GM18907 (cell line): ENCODE measurements around the gene RAB39B.
"Not testable (repeated sequence)": the region's sequence is repeated elsewhere in the genome, so short reads cannot be mapped to it uniquely, and the experiment has no call there.

ENCODE experiments used
- ATAC-seq: cut with Tn5 transposase; IDR thresholded peaks from one replicate; pipeline ENCODE4 v1.9.1; 2021; ENCODE audit warnings: mild to moderate bottlenecking, moderate library complexity; ENCODE audit not compliant: unreplicated experiment

Gene RAB39B, protein sequence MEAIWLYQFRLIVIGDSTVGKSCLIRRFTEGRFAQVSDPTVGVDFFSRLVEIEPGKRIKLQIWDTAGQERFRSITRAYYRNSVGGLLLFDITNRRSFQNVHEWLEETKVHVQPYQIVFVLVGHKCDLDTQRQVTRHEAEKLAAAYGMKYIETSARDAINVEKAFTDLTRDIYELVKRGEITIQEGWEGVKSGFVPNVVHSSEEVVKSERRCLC

GRCh38 chrX:155263854-155264628 lies at the start of gene RAB39B:
RAB39B (minus strand) TSS chrX:155264491; CDS start chrX:155264288, 203 bp downstream.
- ATAC-seq, result peak; percentile 93

GRCh38 chrX:155313766-155314165 lies 49.5 kb upstream of the RAB39B start:
- no peak for ATAC-seq

DNA sequence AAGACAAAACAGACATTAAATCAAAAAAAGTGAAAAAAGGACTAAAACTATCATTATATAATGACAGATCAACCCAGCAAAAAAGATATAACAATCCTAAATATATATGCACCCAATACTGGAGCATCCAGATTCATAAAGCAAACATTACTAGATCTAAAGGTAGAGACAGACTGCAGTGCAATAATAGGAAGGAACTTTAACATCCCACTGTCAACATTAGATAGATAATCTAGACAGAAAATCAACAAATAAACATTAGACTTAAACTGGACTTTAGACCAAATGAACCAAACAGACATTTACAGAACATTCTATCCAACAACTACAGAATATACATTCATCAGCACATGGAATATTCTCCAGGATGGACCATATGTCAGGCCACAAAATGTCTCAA lies 29.5 kb upstream of the RAB39B start:
- ATAC-seq, result no peak

DNA sequence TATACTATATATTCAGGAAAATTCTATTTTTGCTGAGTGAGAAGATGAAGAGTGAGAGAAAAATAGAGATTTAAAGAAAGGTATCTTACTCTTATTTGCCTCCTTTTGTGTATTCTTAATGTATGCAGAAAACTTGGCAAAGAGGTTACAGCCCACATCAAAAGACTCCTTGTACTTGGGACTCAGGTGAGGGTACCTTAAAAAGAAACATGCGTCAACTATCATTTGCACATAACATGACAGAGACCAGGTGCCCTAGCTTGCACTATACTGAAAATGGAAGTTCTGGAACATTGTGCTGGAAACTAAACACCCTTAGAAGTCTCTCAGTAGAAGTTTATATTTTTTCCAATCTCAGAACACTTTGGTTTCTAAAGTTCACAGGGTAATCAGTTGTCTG lies 15.6 kb upstream of the RAB39B start:
- no peak for ATAC-seq

DNA sequence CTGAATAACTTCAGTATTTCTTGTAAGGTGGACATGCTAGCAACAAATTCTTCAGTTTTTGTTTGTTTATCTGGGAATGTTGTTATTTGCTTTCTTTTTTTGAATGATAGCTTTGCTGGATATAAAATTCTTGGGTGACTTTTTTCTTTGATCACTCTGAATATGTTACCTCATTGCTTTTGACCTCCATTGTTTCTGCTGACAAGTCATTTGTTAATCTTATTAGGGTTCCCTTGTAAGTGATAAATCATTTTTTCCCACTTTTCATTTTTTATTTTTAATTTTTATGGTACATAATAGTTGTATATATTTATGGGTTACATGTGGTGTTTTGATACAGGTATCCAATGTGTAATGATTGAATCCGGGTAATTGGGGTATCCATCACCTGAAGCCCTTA lies 6.7 kb upstream of the RAB39B start:
- no peak for ATAC-seq

DNA sequence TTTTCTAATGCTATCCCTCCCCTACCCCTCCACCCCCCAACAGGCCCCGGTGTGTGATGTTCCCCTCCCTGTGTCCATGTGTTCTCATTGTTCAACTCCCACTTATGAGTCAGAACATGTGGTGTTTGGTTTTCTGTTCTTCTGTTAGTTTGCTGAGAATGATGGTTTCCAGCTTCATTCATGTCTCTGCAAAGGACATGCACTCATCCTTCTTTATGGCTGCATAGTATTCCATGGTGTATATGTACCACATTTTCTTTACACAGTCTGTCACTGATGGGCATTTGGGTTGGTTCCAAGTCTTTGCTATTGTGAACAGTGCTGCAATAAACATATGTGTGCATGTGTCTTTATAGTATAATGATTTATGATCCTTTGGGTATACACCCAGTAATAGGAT lies 3.7 kb upstream of the RAB39B start:
- ATAC-seq, result not testable (repeated sequence)

GRCh38 chrX:155266439-155266838 lies 2.1 kb upstream of the RAB39B start:
- ATAC-seq, result no peak

DNA sequence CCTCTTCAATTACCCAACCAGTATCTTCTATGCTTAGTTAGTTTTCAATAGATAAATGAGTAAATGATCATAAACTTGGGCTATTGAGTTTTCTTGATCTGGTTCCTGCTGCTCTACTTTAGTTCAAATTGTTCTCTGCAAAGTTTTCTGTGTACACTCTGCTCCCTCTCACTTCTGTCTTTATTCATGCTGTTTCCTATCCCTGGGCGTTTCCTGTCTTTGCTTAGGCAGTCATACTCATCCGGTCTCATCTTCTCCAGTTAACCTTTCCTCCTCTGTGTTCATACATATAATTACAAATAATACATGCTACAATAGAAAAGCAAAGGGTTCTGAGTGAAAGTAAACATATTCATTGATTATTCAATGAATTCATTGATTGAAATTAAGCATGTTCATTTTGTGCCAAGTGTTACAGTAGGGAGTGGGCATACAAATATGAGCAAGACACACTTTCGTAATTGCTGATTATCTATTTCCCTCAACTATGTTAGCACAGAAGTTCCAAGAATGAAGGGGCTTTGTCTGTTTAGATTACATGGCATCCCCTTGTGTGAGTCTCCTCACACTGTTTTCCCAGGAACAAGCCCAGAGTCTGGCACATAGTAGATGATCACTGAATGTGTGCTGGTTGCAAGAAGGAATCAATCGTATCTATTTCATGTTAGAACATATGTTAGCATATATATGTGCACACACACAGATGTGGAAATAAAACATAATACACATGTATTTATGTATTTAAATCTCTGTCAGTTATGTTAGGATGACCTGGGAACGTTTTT lies 1.1 kb downstream of the RAB39B start:
- ATAC-seq, result peak; percentile 7

DNA sequence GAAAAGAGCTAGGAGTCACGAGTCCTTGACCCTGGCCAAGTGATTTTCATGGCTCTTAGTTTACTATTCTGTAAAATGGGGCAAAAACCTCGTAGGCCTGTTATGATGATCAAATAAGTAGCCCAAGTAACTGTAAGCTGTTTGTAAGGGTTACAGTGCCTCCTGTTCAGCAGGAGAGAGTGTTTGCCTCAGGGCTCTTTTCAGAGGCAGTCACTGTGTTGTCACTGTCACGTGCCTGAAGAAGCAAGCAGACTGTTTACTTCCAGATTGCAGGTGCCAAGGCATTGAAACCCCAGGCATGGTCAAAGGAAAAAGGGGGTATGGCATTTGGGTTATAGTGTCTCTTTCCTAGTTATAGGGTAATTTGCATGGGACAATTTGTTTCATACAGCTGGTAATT lies 4.5 kb downstream of the RAB39B start:
- ATAC-seq, result no peak

DNA sequence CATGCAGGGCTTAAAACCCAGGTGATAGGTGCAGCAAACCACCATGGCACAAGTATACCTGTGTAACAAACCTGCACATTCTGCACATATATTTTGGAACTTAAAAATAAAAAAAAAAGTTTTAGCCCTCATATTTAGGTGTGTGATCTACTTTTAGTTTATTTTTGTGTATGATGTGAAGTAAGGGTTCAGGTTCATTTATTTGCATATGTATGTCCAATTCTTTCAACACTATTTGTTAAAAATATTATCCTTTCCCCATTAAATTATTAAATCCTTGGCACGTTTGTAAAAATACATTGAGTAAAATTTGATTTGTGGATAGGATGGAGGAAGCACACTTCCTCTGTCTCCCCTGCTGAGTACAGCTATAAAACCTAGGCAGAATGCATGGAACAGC lies 12.9 kb downstream of the RAB39B start:
- no peak for ATAC-seq

GRCh38 chrX:155247497-155247896 lies 16.8 kb downstream of the RAB39B start:
- no peak for ATAC-seq

GRCh38 chrX:155246748-155247147 lies 17.5 kb downstream of the RAB39B start:
- no peak for ATAC-seq

DNA sequence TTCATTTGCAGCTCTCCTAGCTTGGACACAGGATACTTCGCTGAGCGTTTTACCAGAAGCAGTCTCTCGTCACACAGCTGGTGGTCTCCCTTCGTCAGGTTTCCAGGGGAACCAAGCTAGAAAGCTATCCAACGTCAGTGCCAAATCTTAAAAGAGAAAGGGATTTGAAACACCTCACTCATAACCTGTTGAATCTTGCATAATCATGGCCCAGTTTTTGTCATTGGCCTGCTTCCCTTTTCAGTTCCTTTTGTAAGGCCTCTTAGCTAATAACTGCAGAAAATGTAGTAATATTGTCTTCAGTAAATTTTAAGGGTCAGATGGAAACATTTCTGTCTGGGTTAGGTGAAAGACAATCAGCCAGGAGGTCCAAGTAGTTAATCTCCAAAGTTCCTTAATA lies 22.0 kb downstream of the RAB39B start:
- no peak for ATAC-seq

DNA sequence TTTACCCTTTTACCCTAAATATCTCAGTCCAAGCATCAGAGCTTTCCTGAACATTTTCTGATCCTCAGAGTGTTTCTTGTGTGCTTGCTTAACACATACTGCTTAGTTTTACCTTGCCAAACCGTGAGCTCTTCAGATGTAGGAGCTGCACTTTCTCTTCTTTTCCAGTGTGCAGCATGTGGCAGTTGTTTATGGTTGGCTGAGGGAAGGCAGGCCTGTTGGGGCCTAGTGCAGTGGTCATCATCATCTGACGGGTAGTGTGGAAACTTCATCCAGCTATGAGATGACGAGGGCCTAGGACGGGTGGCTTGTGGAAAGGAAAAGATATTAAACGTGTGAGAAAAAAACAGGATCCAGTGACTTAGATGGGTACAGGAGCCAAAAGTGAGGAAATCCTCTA lies 26.6 kb downstream of the RAB39B start:
- ATAC-seq, result no peak

DNA sequence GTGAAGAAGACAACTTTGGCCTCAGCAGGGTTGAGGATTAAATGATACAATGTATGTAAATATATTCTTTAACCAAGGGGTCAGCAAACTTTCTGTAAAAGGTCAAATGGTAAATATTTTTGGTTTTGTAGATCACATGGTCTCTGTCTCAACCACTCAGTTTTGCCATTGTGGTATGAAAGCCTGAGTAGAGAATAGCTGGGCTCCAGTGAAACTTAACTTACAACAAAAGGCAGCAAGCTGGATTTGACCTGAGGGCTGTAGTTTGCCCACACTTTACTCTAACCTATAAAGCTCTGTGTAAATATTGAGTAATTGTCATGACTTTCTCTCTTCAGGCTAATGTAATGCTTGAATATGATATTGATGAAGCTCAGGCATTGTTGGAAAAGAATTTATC lies 28.4 kb downstream of the RAB39B start:
- ATAC-seq, result no peak

- ATAC-seq, result peak; percentile 74
These were observed 33.1 kb downstream of the RAB39B start for GRCh38 chrX:155231163-155231562.

- ATAC-seq, result no peak
These were observed 38.5 kb downstream of the RAB39B start for GRCh38 chrX:155225774-155226173.

DNA sequence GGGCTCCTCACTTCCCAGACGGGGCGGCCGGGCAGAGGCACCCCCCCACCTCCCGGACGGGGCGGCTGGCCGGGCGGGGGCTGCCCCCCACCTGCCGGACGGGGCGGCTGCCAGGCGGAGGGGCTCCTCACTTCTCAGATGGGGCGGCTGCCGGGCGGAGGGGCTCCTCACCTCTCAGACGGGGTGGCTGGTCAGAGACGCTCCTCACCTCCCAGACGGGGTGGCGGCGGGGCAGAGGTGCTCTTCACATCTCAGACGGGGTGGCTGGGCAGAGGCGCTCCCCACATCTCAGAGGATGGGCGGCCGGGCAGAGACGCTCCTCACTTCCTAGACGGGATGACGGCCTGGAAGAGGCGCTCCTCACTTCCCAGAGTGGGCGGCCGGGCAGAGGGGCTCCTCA lies 40.5 kb downstream of the RAB39B start:
- ATAC-seq, result not testable (repeated sequence)

GRCh38 chrX:155221351-155221750 lies 42.9 kb downstream of the RAB39B start:
- ATAC-seq, result no peak

DNA sequence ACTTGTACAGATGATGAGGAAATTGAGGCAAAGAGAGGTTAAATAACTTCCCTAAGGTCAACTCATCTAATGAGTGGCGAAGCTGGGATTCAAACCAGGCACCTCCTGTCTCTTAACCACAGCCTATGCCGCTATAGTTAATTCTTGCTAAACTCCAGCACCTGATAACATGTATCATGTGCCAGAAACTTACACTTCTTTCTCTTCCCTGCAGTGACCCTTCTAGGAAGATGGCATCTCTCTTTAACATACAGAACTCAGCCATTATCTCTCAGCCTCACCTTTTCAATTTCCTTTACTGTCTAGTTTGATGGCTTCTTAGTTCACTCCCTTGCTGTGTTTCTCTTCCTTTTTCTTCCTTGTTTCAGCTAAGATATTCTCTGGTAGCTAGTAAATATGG lies 45.5 kb downstream of the RAB39B start:
- ATAC-seq, result no peak

- ATAC-seq, result no peak
These were observed 47.3 kb downstream of the RAB39B start for GRCh38 chrX:155216940-155217440.
